H9 (cell line): ENCODE measurements around the gene SCYL3. TPM values are rescaled to one million over a fixed set of nuclear protein-coding genes. Genes with fewer than 3 reads are reported as not detected.

Experiments
- DNase-seq: peaks from one replicate; pipeline ENCODE4 v3.0.0-alpha.2; 2017
- H2AFZ ChIP-seq: one replicate; pipeline ENCODE4 v1.6.1; 2013; ENCODE audit warnings: mild to moderate bottlenecking, low read length, control low read depth, moderate library complexity
- H2AK5ac ChIP-seq: 2 replicates; pipeline ENCODE4 v1.6.1; 2013; ENCODE audit warnings: low read length, control low read depth, mixed read lengths; ENCODE audit not compliant: insufficient read length
- H2BK120ac ChIP-seq: one replicate; pipeline ENCODE4 v1.6.1; 2013; ENCODE audit warnings: low read depth, mild to moderate bottlenecking, low read length, control low read depth, inconsistent platforms; ENCODE audit not compliant: poor library complexity, severe bottlenecking
- H2BK12ac ChIP-seq: 2 replicates; pipeline ENCODE4 v1.6.1; 2013; ENCODE audit warnings: low read length, control low read depth, mixed read lengths, low read depth; ENCODE audit not compliant: insufficient read length
- H2BK15ac ChIP-seq: 2 replicates; pipeline ENCODE4 v1.6.1; 2013; ENCODE audit warnings: low read depth, low read length, control low read depth
- H2BK20ac ChIP-seq: one replicate; pipeline ENCODE4 v1.6.1; 2013; ENCODE audit warnings: low read depth, mild to moderate bottlenecking, low read length, control low read depth, inconsistent platforms; ENCODE audit not compliant: poor library complexity, severe bottlenecking
- H2BK5ac ChIP-seq: 2 replicates; pipeline ENCODE4 v1.6.1; 2013; ENCODE audit warnings: low read length, control low read depth, mixed read lengths; ENCODE audit not compliant: insufficient read length
- H3K14ac ChIP-seq: 2 replicates; pipeline ENCODE4 v1.6.1; 2013; ENCODE audit warnings: low read length, control low read depth; ENCODE audit not compliant: insufficient read depth
- H3K18ac ChIP-seq: 2 replicates; pipeline ENCODE4 v1.6.1; 2013; ENCODE audit warnings: low read depth, mild to moderate bottlenecking, mixed read lengths, low read length, control low read depth; ENCODE audit not compliant: insufficient read length
- H3K23ac ChIP-seq: 2 replicates; pipeline ENCODE4 v1.6.1; 2013; ENCODE audit warnings: low read length, control low read depth, mixed read lengths, low read depth; ENCODE audit not compliant: insufficient read length
- H3K23me2 ChIP-seq: 2 replicates; pipeline ENCODE4 v1.6.1; 2013; ENCODE audit warnings: low read depth, mild to moderate bottlenecking, mixed read lengths, low read length, control low read depth; ENCODE audit not compliant: insufficient read length, poor library complexity, severe bottlenecking
- H3K27ac ChIP-seq: 2 replicates; pipeline ENCODE4 v1.5.1; 2013; ENCODE audit warnings: low read length, control low read depth, mixed read lengths, low read depth; ENCODE audit not compliant: insufficient read length
- H3K27me3 ChIP-seq: 2 replicates; pipeline ENCODE4 v1.6.1; 2013; ENCODE audit warnings: low read length, control low read depth, inconsistent platforms; ENCODE audit not compliant: insufficient read depth
- H3K4ac ChIP-seq: 2 replicates; pipeline ENCODE4 v1.6.1; 2013; ENCODE audit warnings: low read depth, mild to moderate bottlenecking, control low read depth, inconsistent platforms, low read length, moderate library complexity
- H3K4me1 ChIP-seq: 2 replicates; pipeline ENCODE4 v1.6.1; 2013; ENCODE audit warnings: low read length, control low read depth, inconsistent platforms; ENCODE audit not compliant: insufficient read depth
- H3K4me2 ChIP-seq: 2 replicates; pipeline ENCODE4 v1.6.1; 2013; ENCODE audit warnings: low read length, control low read depth, mixed read lengths; ENCODE audit not compliant: insufficient read length, insufficient read depth
- H3K56ac ChIP-seq: 2 replicates; pipeline ENCODE4 v1.6.1; 2013; ENCODE audit warnings: low read depth, mild to moderate bottlenecking, mixed read lengths, low read length, control low read depth; ENCODE audit not compliant: insufficient read length
- H3K79me1 ChIP-seq: 2 replicates; pipeline ENCODE4 v1.6.1; 2013; ENCODE audit warnings: low read depth, mild to moderate bottlenecking, moderate library complexity, low read length, control low read depth, inconsistent platforms; ENCODE audit not compliant: insufficient read depth, poor library complexity, severe bottlenecking
- H3K79me2 ChIP-seq: 2 replicates; pipeline ENCODE4 v1.6.1; 2013; ENCODE audit warnings: low read length, control low read depth, inconsistent platforms; ENCODE audit not compliant: insufficient read depth
- H3K9ac ChIP-seq: 2 replicates; pipeline ENCODE4 v1.6.1; 2013; ENCODE audit warnings: low read length, control low read depth, mixed read lengths; ENCODE audit not compliant: insufficient read length; ENCODE audit errors: extremely low read depth
- H3K9me3 ChIP-seq: one replicate; pipeline ENCODE4 v1.6.1; 2013; ENCODE audit warnings: low read depth, low read length, inconsistent platforms; ENCODE audit not compliant: control insufficient read depth
- H3T11ph ChIP-seq: one replicate; pipeline ENCODE4 v1.6.1; 2013; ENCODE audit warnings: mild to moderate bottlenecking, low read length, control low read depth, inconsistent platforms
- H4K20me1 ChIP-seq: one replicate; pipeline ENCODE4 v1.6.1; 2013; ENCODE audit not compliant: control insufficient read depth, insufficient read length, insufficient read depth
- H4K5ac ChIP-seq: 2 replicates; pipeline ENCODE4 v1.6.1; 2013; ENCODE audit warnings: low read depth, mild to moderate bottlenecking, mixed read lengths, low read length, control low read depth; ENCODE audit not compliant: insufficient read length
- H4K8ac ChIP-seq: replicated peaks from 2 replicates; pipeline ENCODE4 v1.6.1; 2013; ENCODE audit warnings: low read length, control low read depth, mixed read lengths, low read depth; ENCODE audit not compliant: insufficient read length
- H4K91ac ChIP-seq: 2 replicates; pipeline ENCODE4 v1.6.1; 2013; ENCODE audit warnings: low read depth, mild to moderate bottlenecking, moderate library complexity, mixed read lengths, low read length, control low read depth; ENCODE audit not compliant: insufficient read length
- H3K27ac Mint-ChIP-seq, 3 experiments: 2 replicates in 2 of 3; 3 replicates in 1 of 3; pipeline ENCODE4 v1.8.0; 2020 to 2021; ENCODE audit warnings: mixed read lengths in 3 of 3, mild to moderate bottlenecking in 1 of 3, moderate library complexity in 1 of 3
- H3K27me3 Mint-ChIP-seq: 2 replicates; pipeline ENCODE4 v1.8.0; 2021; ENCODE audit warnings: low read depth, mild to moderate bottlenecking, moderate library complexity, mixed read lengths
- H3K36me3 Mint-ChIP-seq, 3 experiments: 2 replicates in 2 of 3; 3 replicates in 1 of 3; pipeline ENCODE4 v1.8.0; 2020 to 2021; ENCODE audit warnings: low read depth in 3 of 3, mixed read lengths in 3 of 3; ENCODE audit not compliant: insufficient read depth in 1 of 3
- H3K4me1 Mint-ChIP-seq, 2 experiments: 2 replicates each; pipeline ENCODE4 v1.8.0; 2020; ENCODE audit warnings: mixed read lengths in 2 of 2
- H3K4me3 Mint-ChIP-seq, 2 experiments: 2 replicates in 1 of 2; 3 replicates in 1 of 2; pipeline ENCODE4 v1.8.0; 2020 to 2021; ENCODE audit warnings: mild to moderate bottlenecking in 2 of 2, mixed read lengths in 2 of 2, moderate library complexity in 1 of 2
- H3K9me3 Mint-ChIP-seq, 2 experiments: 2 replicates in 1 of 2; 3 replicates in 1 of 2; pipeline ENCODE4 v1.8.0; 2020; ENCODE audit warnings: mild to moderate bottlenecking in 2 of 2, mixed read lengths in 2 of 2, moderate library complexity in 1 of 2
- WGBS: extraction: QIAGEN DNeasy Blood & Tissue Kit; methylation state at CpG from one replicate; pipeline ENCODE4 v1.1.7; 2013; ENCODE audit warnings: missing lambda C conversion rate, low lambda C conversion rate, mixed read lengths; ENCODE audit not compliant: insufficient read length; ENCODE audit errors: extremely low coverage; 5-methylcytosine and 5-hydroxymethylcytosine counted together
- total RNA-seq: library from RNA; stranded (reverse); gene quantifications from 2 replicates; pipeline ENCODE4 v1.2.1, GENCODE V29; 2021
- TF ChIP-seq, protein P1 (sequence below): fragments of 200-600 bp; sonication (generic); conservative IDR thresholded peaks from 3 replicates; pipeline ENCODE4 v1.8.0; 2021; ENCODE audit warnings: antibody characterized with exemption, mild to moderate bottlenecking

SCYL3 gene
- total RNA-seq, 1 experiment from 2014 or later: 3.9 TPM

DNA sequence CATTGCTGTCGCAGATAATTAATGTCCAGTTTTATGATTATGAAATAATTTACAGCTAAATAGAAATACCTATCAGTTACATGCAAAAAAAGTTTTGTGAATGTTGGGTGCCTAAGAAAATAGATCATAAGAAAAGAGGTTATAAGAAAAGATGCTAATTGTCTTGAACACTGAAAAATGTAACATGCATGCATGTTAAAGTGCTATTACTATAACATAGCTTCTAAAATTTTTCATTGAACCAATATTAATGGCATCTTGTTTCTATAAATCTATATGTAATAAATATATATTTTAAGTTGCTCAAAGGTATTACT lies 35.5 kb upstream of the SCYL3 start:
- no peaks in the 10 kb centered on the region for H3K27me3 Mint-ChIP-seq
- no peak overlapping the region for H4K8ac ChIP-seq
- no peak overlapping the region for H3K4ac ChIP-seq
- H2AK5ac ChIP-seq: no peak overlapping the region
- H3K27me3 ChIP-seq: no peaks in the 10 kb centered on the region
- H3K27ac Mint-ChIP-seq: no peak overlapping the region
- TF ChIP-seq, protein P1, sequence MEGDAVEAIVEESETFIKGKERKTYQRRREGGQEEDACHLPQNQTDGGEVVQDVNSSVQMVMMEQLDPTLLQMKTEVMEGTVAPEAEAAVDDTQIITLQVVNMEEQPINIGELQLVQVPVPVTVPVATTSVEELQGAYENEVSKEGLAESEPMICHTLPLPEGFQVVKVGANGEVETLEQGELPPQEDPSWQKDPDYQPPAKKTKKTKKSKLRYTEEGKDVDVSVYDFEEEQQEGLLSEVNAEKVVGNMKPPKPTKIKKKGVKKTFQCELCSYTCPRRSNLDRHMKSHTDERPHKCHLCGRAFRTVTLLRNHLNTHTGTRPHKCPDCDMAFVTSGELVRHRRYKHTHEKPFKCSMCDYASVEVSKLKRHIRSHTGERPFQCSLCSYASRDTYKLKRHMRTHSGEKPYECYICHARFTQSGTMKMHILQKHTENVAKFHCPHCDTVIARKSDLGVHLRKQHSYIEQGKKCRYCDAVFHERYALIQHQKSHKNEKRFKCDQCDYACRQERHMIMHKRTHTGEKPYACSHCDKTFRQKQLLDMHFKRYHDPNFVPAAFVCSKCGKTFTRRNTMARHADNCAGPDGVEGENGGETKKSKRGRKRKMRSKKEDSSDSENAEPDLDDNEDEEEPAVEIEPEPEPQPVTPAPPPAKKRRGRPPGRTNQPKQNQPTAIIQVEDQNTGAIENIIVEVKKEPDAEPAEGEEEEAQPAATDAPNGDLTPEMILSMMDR: no peak
- WGBS: no CpG with 5 or more reads among the region's 1 CpG
- no peak overlapping the region for H2BK15ac ChIP-seq
- no peak overlapping the region for H2BK20ac ChIP-seq
- H3K4me1 ChIP-seq: no peaks in the 10 kb centered on the region
- H3T11ph ChIP-seq: no peak overlapping the region
- no peak overlapping the region for H4K91ac ChIP-seq
- H3K23ac ChIP-seq: no peak overlapping the region
- no peak for DNase-seq
- no peak overlapping the region for H3K56ac ChIP-seq
- no peak overlapping the region for H3K18ac ChIP-seq
- H3K79me2 ChIP-seq: no peaks in the 10 kb centered on the region
- no peaks in the 10 kb centered on the region for H3K4me1 Mint-ChIP-seq
- no peaks in the 10 kb centered on the region for H3K36me3 Mint-ChIP-seq
- no peaks in the 10 kb centered on the region for H3K79me1 ChIP-seq
- H2AFZ ChIP-seq: no peak overlapping the region
- H2BK5ac ChIP-seq: no peak overlapping the region
- no peaks in the 10 kb centered on the region for H3K9me3 ChIP-seq
- H3K9ac ChIP-seq: no peak overlapping the region
- H3K4me3 Mint-ChIP-seq: no peak overlapping the region
- H4K20me1 ChIP-seq: no peaks in the 10 kb centered on the region
- H3K4me2 ChIP-seq: no peak overlapping the region
- no peak overlapping the region for H3K14ac ChIP-seq
- H4K5ac ChIP-seq: no peak overlapping the region
- no peak overlapping the region for H2BK12ac ChIP-seq
- no peak overlapping the region for H3K27ac ChIP-seq
- no peak overlapping the region for H2BK120ac ChIP-seq
- H3K23me2 ChIP-seq: no peaks in the 10 kb centered on the region
- no peaks in the 10 kb centered on the region for H3K9me3 Mint-ChIP-seq
